K562 (cell line): ENCODE measurements around the gene COL23A1. TPM values are rescaled to one million over a fixed set of nuclear protein-coding genes. Genes with fewer than 3 reads are reported as not detected.

Source experiments
- ATAC-seq: fragments of 200-7000 bp; cut with Tn5 transposase; 3 replicates; pipeline ENCODE4 v1.9.1; 2020; ENCODE audit warnings: moderate library complexity
- BruUV-seq: library from RNA; stranded (reverse); fragments of 400-500 nt; replicated peaks from 2 replicates; lab custom pipeline; 2021; lab: Mats Ljungman, UMichigan
- CTCF ChIA-PET: fragments of 300-600 bp; formaldehyde crosslinking; extraction: SDS; loops from one replicate; lab custom pipeline; 2021; ENCODE audit warnings: low intra/inter-chr PET ratio; lab: Yijun Ruan, JAX
- POLR2A ChIA-PET: fragments of 300-600, 350-650 bp; sonication (Branson Sonifier 250); formaldehyde crosslinking; extraction: SDS; loops from one replicate; lab custom pipeline; 2021; ENCODE audit warnings: antibody characterized with exemption, inconsistent platforms; lab: Yijun Ruan, JAX
- DNase-seq, 4 experiments: peaks; one replicate each; pipeline versions ENCODE4 v3.0.0 to v3.0.0-alpha.2; 2011 to 2018; ENCODE audit warnings: low spot score in 3 of 4, mixed read lengths in 3 of 4; ENCODE audit errors: extremely low read depth in 1 of 4
- FAIRE-seq: peaks from 2 replicates; lab custom pipeline; 2011; peaks lifted over from hg19 to GRCh38; lab: Jason Lieb, UNC
- H2AFZ ChIP-seq: 2 replicates; pipeline ENCODE4 v1.6.0; 2011; ENCODE audit warnings: low read depth, low read length, control low read depth, inconsistent platforms
- H3K27ac ChIP-seq: fragments of 200-600 bp; 3 replicates; pipeline ENCODE4 v1.8.0; 2011; ENCODE audit warnings: low read depth, mild to moderate bottlenecking, control low read depth, inconsistent platforms, low read length, moderate library complexity, mixed read lengths; ENCODE audit errors: extremely low read depth
- H3K27me3 ChIP-seq, 2 experiments: fragments of 300-600 bp in 1 of 2; 2 replicates in 1 of 2; 3 replicates in 1 of 2; pipeline versions ENCODE4 v1.6.0 to v1.8.0; 2011; ENCODE audit warnings: inconsistent platforms in 2 of 2, low read length in 2 of 2, mild to moderate bottlenecking in 1 of 2, mixed read lengths in 1 of 2, moderate library complexity in 1 of 2; ENCODE audit not compliant: control insufficient read depth in 2 of 2, insufficient read depth in 2 of 2
- H3K36me3 ChIP-seq: fragments of 300-600 bp; 3 replicates; pipeline ENCODE4 v1.8.0; 2011; ENCODE audit warnings: mild to moderate bottlenecking, low read length, inconsistent platforms; ENCODE audit not compliant: control insufficient read depth, insufficient read depth
- H3K4me1 ChIP-seq, 2 experiments: fragments of 200-600 bp in 1 of 2; replicated peaks in 1 of 2; 2 replicates in 1 of 2; 3 replicates in 1 of 2; pipeline versions ENCODE4 v1.5.1 to v1.8.0; 2011; ENCODE audit warnings: inconsistent platforms in 2 of 2, low read length in 2 of 2, mild to moderate bottlenecking in 1 of 2, mixed read lengths in 1 of 2, moderate library complexity in 1 of 2; ENCODE audit not compliant: control insufficient read depth in 2 of 2, insufficient read depth in 2 of 2
- H3K4me2 ChIP-seq: 2 replicates; pipeline ENCODE4 v1.6.1; 2011; ENCODE audit warnings: low read length, control low read depth, inconsistent platforms, mixed read lengths; ENCODE audit not compliant: insufficient read depth
- H3K4me3 ChIP-seq: fragments of 200-600 bp; sonication (generic), shearing (Covaris generic); 2 replicates; pipeline ENCODE4 v1.5.1; 2016; ENCODE audit warnings: control low read depth, inconsistent platforms
- H3K79me2 ChIP-seq: fragments of 200-600 bp; 3 replicates; pipeline ENCODE4 v1.8.0; 2011; ENCODE audit warnings: low read length, inconsistent platforms; ENCODE audit not compliant: control insufficient read depth, insufficient read depth
- H3K9ac ChIP-seq, 2 experiments: 2 replicates each; pipeline versions ENCODE4 v1.6.0 to v1.6.1; 2011; ENCODE audit warnings: low read depth in 2 of 2, low read length in 2 of 2, control low read depth in 1 of 2, inconsistent platforms in 1 of 2, mild to moderate bottlenecking in 1 of 2, mixed read lengths in 1 of 2; ENCODE audit not compliant: insufficient read depth in 1 of 2
- H3K9me1 ChIP-seq: one replicate; pipeline ENCODE4 v1.6.0; 2011; ENCODE audit warnings: inconsistent platforms, mild to moderate bottlenecking, low read length, moderate library complexity; ENCODE audit not compliant: control insufficient read depth, insufficient read depth
- H3K9me3 ChIP-seq: replicated peaks from 2 replicates; pipeline ENCODE4 v1.5.1; 2011; ENCODE audit warnings: low read depth, low read length, inconsistent platforms; ENCODE audit not compliant: control insufficient read depth, insufficient read depth
- H4K20me1 ChIP-seq: replicated peaks from 2 replicates; pipeline ENCODE4 v1.6.1; 2011; ENCODE audit warnings: low read length, inconsistent platforms, mixed read lengths; ENCODE audit not compliant: control insufficient read depth, insufficient read depth
- CBFB ChIP-seq: sonication (generic); formaldehyde crosslinking; IDR thresholded peaks from 2 replicates; pipeline ENCODE4 v1.4.0; 2020; ENCODE audit warnings: mild to moderate bottlenecking, missing genetic modification reagents
- CBX3 ChIP-seq, 2 experiments: IDR thresholded peaks; 1 replicate in 1 of 2; 2 replicates in 1 of 2; pipeline ENCODE4 v1.6.1; 2012; ENCODE audit warnings: inconsistent platforms in 2 of 2, low read length in 2 of 2, borderline replicate concordance in 1 of 2, control low read depth in 1 of 2
- NFIC ChIP-seq: fragments of 450-650 bp; IDR thresholded peaks from 2 replicates; pipeline ENCODE4 v1.6.1; 2017; ENCODE audit warnings: mild to moderate bottlenecking, inconsistent platforms
- NR2C1 ChIP-seq, 2 experiments: fragments of 450-650 bp; IDR thresholded peaks; 2 replicates each; pipeline ENCODE4 v1.6.1; 2017; ENCODE audit warnings: mild to moderate bottlenecking in 2 of 2, antibody characterized with exemption in 1 of 2, inconsistent platforms in 1 of 2, missing compliant biosample characterization in 1 of 2, missing genetic modification characterization in 1 of 2
- PRMT5 ChIP-seq: sonication (generic); formaldehyde crosslinking; IDR thresholded peaks from 2 replicates; pipeline ENCODE4 v1.5.0; 2020; ENCODE audit warnings: missing genetic modification reagents
- SP2 ChIP-seq: IDR thresholded peaks from 2 replicates; pipeline ENCODE4 v1.6.1; 2011; ENCODE audit warnings: mild to moderate bottlenecking, low read depth, low read length, moderate library complexity; ENCODE audit not compliant: poor library complexity, severe bottlenecking; ENCODE audit errors: extremely low read depth
- ZNF232 ChIP-seq: sonication (generic); formaldehyde crosslinking; IDR thresholded peaks from 2 replicates; pipeline ENCODE4 v1.8.0; 2022; ENCODE audit warnings: mild to moderate bottlenecking, missing genetic modification reagents
- ZNF354B ChIP-seq: fragments of 250-450 bp; sonication (Bioruptor Pico); IDR thresholded peaks from 2 replicates; pipeline ENCODE4 v1.4.0; 2020
- ZNF766 ChIP-seq: fragments of 200-800 bp; sonication (Bioruptor generic); conservative IDR thresholded peaks from 2 replicates; pipeline ENCODE4 v1.6.1; 2016; ENCODE audit warnings: missing genetic modification characterization, missing compliant biosample characterization
- WGBS: fragments of 100-300 bp; shearing (Covaris generic); methylation state at CpG from one replicate; pipeline ENCODE4 v1.1.6; 2016; ENCODE audit warnings: low coverage, mixed read lengths; ENCODE audit not compliant: insufficient coverage; ENCODE audit errors: missing lambda C conversion rate; 5-methylcytosine and 5-hydroxymethylcytosine counted together
- in situ Hi-C: fragments of 300-500 bp; cut with MboI; formaldehyde crosslinking; loops from 4 replicates; pipeline ENCODE4 v1.15.0; 2018; ENCODE audit warnings: inconsistent platforms, mixed read lengths
- intact Hi-C: fragments of 100-400 bp; cut with micrococcal nuclease; formaldehyde crosslinking; loops from 2 replicates; pipeline ENCODE4 v1.14.2; 2022
- polyA plus RNA-seq, 8 experiments: library from polyadenylated mRNA; depleted of rRNA in 4 of 8; stranded (reverse) in 5 of 8; unstranded in 3 of 8; fragments of >200 nt; fragmentation: Nextera tagmentation in 2 of 8; fragmentation: Illumina TruSeq in 1 of 8; extraction: Ambion mirVana in 2 of 8; extraction: Trizol in 1 of 8; gene quantifications; 2 replicates each; pipeline versions ENCODE4 v1.2.1 to v1.2.3, GENCODE V29; 2011 to 2014; ENCODE audit warnings: inconsistent platforms in 1 of 8, missing spikeins in 1 of 8
- total RNA-seq, 7 experiments: library from RNA; depleted of rRNA in 6 of 7; stranded (reverse); fragments of >200 nt in 6 of 7; fragmentation: Illumina TruSeq in 2 of 7; extraction: Trizol in 2 of 7; gene quantifications; 2 replicates each; pipeline versions ENCODE4 v1.2.1 to v1.2.3, GENCODE V29; 2011 to 2021; ENCODE audit warnings: low replicate concordance in 1 of 7
- TF ChIP-seq, protein P1 (sequence below): fragments of 250-450 bp; sonication (Bioruptor Pico); IDR thresholded peaks from 2 replicates; pipeline ENCODE4 v1.8.0; 2022; ENCODE audit warnings: inconsistent platforms

The COL23A1 gene
- total and polyA plus RNA-seq, 9 of the 15 experiments (the other 6 are each of a cell fraction or from before 2014, with no cell fraction given) = 0.09 TPM; not detected in 8

DNA sequence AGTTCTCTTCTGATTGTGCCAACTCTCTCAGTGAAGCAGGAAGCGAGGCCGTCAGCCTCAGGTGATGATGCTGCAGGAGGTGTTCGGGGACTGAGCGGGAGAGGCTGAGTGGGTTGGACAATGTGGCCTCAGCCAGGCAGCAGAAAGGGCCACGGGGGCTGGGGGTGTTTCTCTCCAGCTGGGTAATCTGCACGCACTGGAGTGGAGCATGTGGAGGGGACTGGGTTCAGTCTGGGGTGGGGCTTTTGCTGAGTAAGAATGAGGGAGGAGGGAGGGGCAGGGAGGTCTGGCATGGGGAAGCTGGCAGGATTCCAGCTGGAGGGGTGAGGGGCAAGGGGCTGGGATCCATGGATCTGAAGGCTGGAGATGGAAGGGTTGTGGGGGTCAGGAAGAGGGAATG, 296.8 kb downstream of the COL23A1 start:
- ChIA-PET POLR2A (no interaction called here), CTCF (no interaction called here)
- ATAC-seq (no peak), DNase-seq (no peak), FAIRE-seq (no peak)
- intact Hi-C loops = no loop called here
- Histone ChIP-seq H3K79me2 (no peaks in the 10 kb centered on the region), H3K9me1 (no peaks in the 10 kb centered on the region), H3K27me3 (peaks cover 19 to 70% of the 10 kb centered on the region in 2 experiments; a peak in 3 of 5 replicates), H3K4me2 (no peak overlapping the region), H3K9me3 (no peaks in the 10 kb centered on the region), H3K9ac (no peak overlapping the region), H3K4me1 (0 out of 5 replicates have a peak, but pooled peaks cover 0 to 3% of the 10 kb centered on the region in 2 experiments), H2AFZ (no peak overlapping the region), H3K36me3 (no peaks in the 10 kb centered on the region), H3K4me3 (no peak overlapping the region), H4K20me1 (no peaks in the 10 kb centered on the region), H3K27ac (no peak overlapping the region)
- no peak for TF ChIP-seq NR2C1 (IDR thresholded peaks at IDR 0.05)
- no peak for TF ChIP-seq NR2C1 (tag; IDR thresholded peaks at IDR 0.05)
- peak; percentile 50 for TF ChIP-seq NFIC
- WGBS = 5% methylated on average over 6 of the region's 6 CpGs
- no TSS peak for BruUV-seq
- in situ Hi-C loops = loop anchor here (10.0 to 25.0 kb wide), 2 partner anchors 544 to 1201 kb away; no protein-coding TSS in a partner anchor

DNA sequence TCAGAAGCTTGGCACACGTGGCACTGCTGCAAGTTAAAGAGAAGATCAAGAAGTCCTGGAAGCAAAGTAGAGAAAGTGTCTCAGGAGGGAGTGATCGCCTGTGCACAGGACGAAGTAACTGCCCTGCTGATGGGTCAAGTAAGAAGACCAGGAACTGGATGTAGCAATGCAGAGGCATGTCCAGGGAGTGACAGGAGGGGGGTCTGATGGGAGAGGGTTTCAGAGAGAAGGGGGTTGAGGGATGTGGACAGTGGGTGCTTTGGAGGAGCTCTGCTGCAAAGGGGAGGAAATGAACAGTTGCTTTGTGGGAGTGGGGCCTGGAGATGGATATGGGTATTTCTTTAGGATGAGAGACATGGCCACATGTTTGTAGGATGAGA, 297.4 kb downstream of the COL23A1 start:
- H2AFZ ChIP-seq = no peak overlapping the region
- H3K27me3 ChIP-seq = peaks cover 21 to 72% of the 10 kb centered on the region in 2 experiments; a peak in 3 of 5 replicates
- WGBS = 5% methylated on average over 3 of the region's 3 CpGs
- no peak overlapping the region for H3K4me3 ChIP-seq
- intact Hi-C loops (no loop called here), in situ Hi-C loops (loop anchor here (10.0 to 25.0 kb wide), 2 partner anchors 544 to 1202 kb away; no protein-coding TSS in a partner anchor)
- no peaks in the 10 kb centered on the region for H3K9me1 ChIP-seq
- no peak overlapping the region for H3K4me2 ChIP-seq
- no peaks in the 10 kb centered on the region for H3K36me3 ChIP-seq
- H3K9me3 ChIP-seq = no peaks in the 10 kb centered on the region
- CTCF ChIA-PET = no interaction called here
- H3K9ac ChIP-seq = no peak overlapping the region
- no TSS peak for BruUV-seq
- H3K4me1 ChIP-seq = peaks cover 0 to 3% of the 10 kb centered on the region in 2 experiments; a peak in 2 of 5 replicates
- H3K79me2 ChIP-seq = no peaks in the 10 kb centered on the region
- FAIRE-seq = no peak
- TF ChIP-seq CBFB = no peak
- TF ChIP-seq SP2 = no peak
- no peak for TF ChIP-seq ZNF232 (CRISPR knock-in tag)
- TF ChIP-seq CBX3 (IDR thresholded peaks at IDR 0.05; ENCODE audit: borderline replicate concordance in 1 of 2, low read length in 2 of 2) = no peak
- TF ChIP-seq ZNF766 (CRISPR knock-in tag) = no peak
- TF ChIP-seq ZNF354B (CRISPR knock-in tag) = no peak
- TF ChIP-seq, protein P1, sequence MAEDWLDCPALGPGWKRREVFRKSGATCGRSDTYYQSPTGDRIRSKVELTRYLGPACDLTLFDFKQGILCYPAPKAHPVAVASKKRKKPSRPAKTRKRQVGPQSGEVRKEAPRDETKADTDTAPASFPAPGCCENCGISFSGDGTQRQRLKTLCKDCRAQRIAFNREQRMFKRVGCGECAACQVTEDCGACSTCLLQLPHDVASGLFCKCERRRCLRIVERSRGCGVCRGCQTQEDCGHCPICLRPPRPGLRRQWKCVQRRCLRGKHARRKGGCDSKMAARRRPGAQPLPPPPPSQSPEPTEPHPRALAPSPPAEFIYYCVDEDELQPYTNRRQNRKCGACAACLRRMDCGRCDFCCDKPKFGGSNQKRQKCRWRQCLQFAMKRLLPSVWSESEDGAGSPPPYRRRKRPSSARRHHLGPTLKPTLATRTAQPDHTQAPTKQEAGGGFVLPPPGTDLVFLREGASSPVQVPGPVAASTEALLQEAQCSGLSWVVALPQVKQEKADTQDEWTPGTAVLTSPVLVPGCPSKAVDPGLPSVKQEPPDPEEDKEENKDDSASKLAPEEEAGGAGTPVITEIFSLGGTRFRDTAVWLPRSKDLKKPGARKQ (CRISPR knock-in tag) = no peak
- TF ChIP-seq PRMT5 (CRISPR knock-in tag) = no peak
- TF ChIP-seq, all 486 proteins: peak for 0
- Histone ChIP-seq H3K27ac (no peak overlapping the region), H4K20me1 (no peaks in the 10 kb centered on the region)
- ATAC-seq = no peak
- POLR2A ChIA-PET = interaction anchor here (0.6 kb wide), 1 partner anchor 607 kb away, joined by 3 read pairs; no protein-coding TSS in a partner anchor
- no peak for DNase-seq
